PC-3 (cell line): ENCODE measurements around the gene ARID1A. TPM values are rescaled to one million over a fixed set of nuclear protein-coding genes. Genes with fewer than 3 reads are reported as not detected.
"Not testable (repeated sequence)": the region's sequence is repeated elsewhere in the genome, so short reads cannot be mapped to it uniquely, and the experiment has no call there.

Source experiments
- ATAC-seq: fragments of 200-7000 bp; cut with Tn5 transposase; 2 replicates; pipeline ENCODE4 v1.9.1; 2020; ENCODE audit warnings: mild to moderate bottlenecking, moderate library complexity
- BruUV-seq: library from RNA; stranded (reverse); fragments of 400-500 nt; replicated peaks from 2 replicates; lab custom pipeline; 2021; lab: Mats Ljungman, UMichigan
- CTCF ChIA-PET: fragments of 300-600 bp; sonication (Branson Sonifier 250); formaldehyde crosslinking; loops from one replicate; lab custom pipeline; 2022; ENCODE audit warnings: antibody characterized with exemption; lab: Charles Lee
- POLR2A ChIA-PET: fragments of 300-600 bp; sonication (Branson Sonifier 250); formaldehyde crosslinking; loops from one replicate; lab custom pipeline; 2022; ENCODE audit warnings: antibody characterized with exemption; ENCODE audit not compliant: unreplicated experiment; lab: Charles Lee
- DNase-seq: peaks from one replicate; pipeline ENCODE4 v3.0.0-alpha.2; 2015
- H2AFZ ChIP-seq: fragments of 300-600 bp; sonication (generic); 2 replicates; pipeline ENCODE4 v1.6.0; 2016; ENCODE audit warnings: antibody characterized with exemption, low read length
- H3F3A ChIP-seq: fragments of 300-600 bp; sonication (generic); one replicate; pipeline ENCODE4 v1.6.0; 2017; ENCODE audit warnings: antibody characterized with exemption, low read length, control low read depth, mild to moderate bottlenecking; ENCODE audit not compliant: unreplicated experiment
- H3K27ac ChIP-seq: fragments of 300-600 bp; sonication (generic); 2 replicates; pipeline ENCODE4 v1.5.1; 2016; ENCODE audit warnings: mild to moderate bottlenecking, low read length
- H3K27me3 ChIP-seq: fragments of 300-600 bp; sonication (generic); 2 replicates; pipeline ENCODE4 v1.6.1; 2016; ENCODE audit warnings: low read length, mixed read lengths
- H3K36me3 ChIP-seq: fragments of 300-600 bp; sonication (generic); 2 replicates; pipeline ENCODE4 v1.6.1; 2016; ENCODE audit warnings: low read depth, mixed run types, low read length, mixed read lengths
- H3K4me1 ChIP-seq: fragments of 300-600 bp; sonication (generic); 2 replicates; pipeline ENCODE4 v1.5.1; 2016; ENCODE audit warnings: low read length; ENCODE audit not compliant: insufficient read depth
- H3K4me2 ChIP-seq: fragments of 300-600 bp; sonication (generic); 2 replicates; pipeline ENCODE4 v1.6.0; 2016; ENCODE audit warnings: low read length
- H3K4me3 ChIP-seq: fragments of 300-600 bp; sonication (generic); 2 replicates; pipeline ENCODE4 v1.5.1; 2016; ENCODE audit warnings: mild to moderate bottlenecking, low read length, mixed read lengths
- H3K79me2 ChIP-seq: fragments of 300-600 bp; sonication (generic); 2 replicates; pipeline ENCODE4 v1.6.1; 2017; ENCODE audit warnings: low read length, mixed read lengths
- H3K9ac ChIP-seq: fragments of 300-600 bp; sonication (generic); 2 replicates; pipeline ENCODE4 v1.6.0; 2016; ENCODE audit warnings: mild to moderate bottlenecking, low read length
- H3K9me2 ChIP-seq: fragments of 300-600 bp; sonication (generic); replicated peaks from 2 replicates; pipeline ENCODE4 v1.6.1; 2016; ENCODE audit warnings: mixed run types, low read length, mixed read lengths
- H3K9me3 ChIP-seq: fragments of 300-600 bp; sonication (generic); 2 replicates; pipeline ENCODE4 v1.6.1; 2016; ENCODE audit warnings: low read length, mixed read lengths
- H4K20me1 ChIP-seq: fragments of 300-600 bp; sonication (generic); 2 replicates; pipeline ENCODE4 v1.6.1; 2016; ENCODE audit warnings: low read length, mixed read lengths
- CTCF ChIP-seq: fragments of 300-600 bp; sonication (generic); conservative IDR thresholded peaks from 2 replicates; pipeline ENCODE4 v1.5.1; 2017; ENCODE audit warnings: antibody characterized with exemption, low read depth, mild to moderate bottlenecking, low read length
- EZH2 ChIP-seq: fragments of 300-600 bp; sonication (generic); IDR thresholded peaks from one replicate; pipeline ENCODE4 v1.6.1; 2017; ENCODE audit warnings: antibody characterized with exemption, mild to moderate bottlenecking, low read length; ENCODE audit not compliant: unreplicated experiment
- EZH2phosphoT487 ChIP-seq: fragments of 300-600 bp; sonication (generic); IDR thresholded peaks from 2 replicates; pipeline ENCODE4 v1.6.1; 2018; ENCODE audit warnings: mild to moderate bottlenecking, antibody characterized with exemption, low read length, borderline replicate concordance
- intact Hi-C: fragments of 100-400 bp; cut with micrococcal nuclease; formaldehyde crosslinking; loops from 2 replicates; pipeline ENCODE4 v1.9.0; 2023
- total RNA-seq: library from RNA; depleted of rRNA; stranded (reverse); fragments of >200 nt; gene quantifications from 2 replicates; pipeline ENCODE4 v1.2.3, GENCODE V29; 2014

ARID1A gene
- total RNA-seq, 1 experiment from 2014 or later = 43.8 TPM

- Histone ChIP-seq H4K20me1 (peaks cover 60% of the 10 kb centered on the region), H3K4me3 (peak overlapping the region; percentile 86), H3K9me3 (no peaks in the 10 kb centered on the region), H3K9me2 (no peaks in the 10 kb centered on the region), H3K27ac (no peak overlapping the region), H3K36me3 (no peaks in the 10 kb centered on the region; the same call in 1 of the 2 replicates), H3K4me1 (peaks cover 90% of the 10 kb centered on the region), H3K79me2 (peaks cover 96% of the 10 kb centered on the region), H3K9ac (no peak overlapping the region), H3F3A (peaks cover 13% of the 10 kb centered on the region), H2AFZ (no peak overlapping the region), H3K4me2 (peak overlapping the region; percentile 82), H3K27me3 (no peaks in the 10 kb centered on the region)
- TF ChIP-seq CTCF (no peak), EZH2 (no peak), EZH2phosphoT487 (no peak)
- ATAC-seq (no peak), DNase-seq (no peak)
- POLR2A ChIA-PET = no interaction called here
- BruUV-seq = no TSS peak
- intact Hi-C loops = no loop called here
- CTCF ChIA-PET = no interaction called here
Measured at GRCh38 chr1:26702680-26703038, 6.8 kb downstream of the ARID1A start.

GRCh38 chr1:26703478-26703877 lies 7.7 kb downstream of the ARID1A start:
- Histone ChIP-seq H3K4me2 (peak overlapping the region; percentile 82; the same call in 1 of the 2 replicates), H3K9me2 (no peaks in the 10 kb centered on the region), H3K79me2 (peaks cover 96% of the 10 kb centered on the region), H3K4me1 (peaks cover 91% of the 10 kb centered on the region), H4K20me1 (peaks cover 56% of the 10 kb centered on the region), H3K4me3 (no peak overlapping the region), H3F3A (peaks cover 13% of the 10 kb centered on the region), H3K9me3 (no peaks in the 10 kb centered on the region), H2AFZ (no peak overlapping the region), H3K9ac (no peak overlapping the region), H3K27ac (peak overlapping the region; percentile 83; the same call in 1 of the 2 replicates), H3K27me3 (no peaks in the 10 kb centered on the region), H3K36me3 (no peaks in the 10 kb centered on the region; the same call in 1 of the 2 replicates)
- intact Hi-C loops = no loop called here
- POLR2A ChIA-PET = interaction anchor here (0.7 kb wide), 1 partner anchor 591 kb away, joined by 3 read pairs; no protein-coding TSS in a partner anchor
- no peak for ATAC-seq
- CTCF ChIA-PET = no interaction called here
- no TSS peak for BruUV-seq
- no peak for DNase-seq
- no peak for TF ChIP-seq EZH2
- TF ChIP-seq EZH2phosphoT487 = no peak
- TF ChIP-seq CTCF = no peak

GRCh38 chr1:26704629-26705028 lies 8.8 kb downstream of the ARID1A start:
- Histone ChIP-seq H3K27ac (peak overlapping the region; percentile 83), H3K9ac (no peak overlapping the region), H4K20me1 (peaks cover 45% of the 10 kb centered on the region), H3K4me1 (peaks cover 81% of the 10 kb centered on the region), H3K9me2 (no peaks in the 10 kb centered on the region), H2AFZ (no peak overlapping the region), H3K9me3 (no peaks in the 10 kb centered on the region), H3K4me3 (no peak overlapping the region), H3K79me2 (peaks cover 96% of the 10 kb centered on the region), H3K4me2 (peak overlapping the region; percentile 82), H3F3A (peaks cover 13% of the 10 kb centered on the region), H3K27me3 (no peaks in the 10 kb centered on the region), H3K36me3 (peaks cover 7% of the 10 kb centered on the region; the same call in 1 of the 2 replicates)
- intact Hi-C loops = loop anchor here (2.0 kb wide), 1 partner anchor 14 kb away; no protein-coding TSS in a partner anchor
- CTCF ChIA-PET = no interaction called here
- ATAC-seq (no peak), DNase-seq (no peak)
- POLR2A ChIA-PET = interaction anchor here (0.7 kb wide), 1 partner anchor 174 kb away, joined by 4 read pairs; no protein-coding TSS in a partner anchor
- TF ChIP-seq EZH2 (no peak), EZH2phosphoT487 (no peak), CTCF (no peak)
- no TSS peak for BruUV-seq

GRCh38 chr1:26705227-26705626 lies 9.4 kb downstream of the ARID1A start:
- ATAC-seq, H3K9ac ChIP-seq, H3K27me3 ChIP-seq, BruUV-seq, H2AFZ ChIP-seq, DNase-seq, H3K4me3 ChIP-seq, POLR2A ChIA-PET, H3K36me3 ChIP-seq, H3K9me2 ChIP-seq, H3K9me3 ChIP-seq: not testable (repeated sequence)
- Histone ChIP-seq H3F3A (peaks cover 13% of the 10 kb centered on the region), H3K4me2 (peak overlapping the region; percentile 82), H4K20me1 (peaks cover 39% of the 10 kb centered on the region), H3K79me2 (peaks cover 94% of the 10 kb centered on the region), H3K27ac (peak overlapping the region; percentile 83), H3K4me1 (peaks cover 75% of the 10 kb centered on the region)
- CTCF ChIA-PET = interaction anchor here (0.6 to 0.7 kb wide), 4 partner anchors 19 to 233 kb away, joined by 3 to 7 read pairs (median 4); partner anchors contain the start of gene HMGN2
- intact Hi-C loops = loop anchor here (2.0 kb wide), 1 partner anchor 14 kb away; no protein-coding TSS in a partner anchor
